HepG2 (cell line): ENCODE data around the gene TMEM95. TPM values are rescaled to one million over a fixed set of nuclear protein-coding genes. Genes with fewer than 3 reads are reported as not detected.

ENCODE experiments used
- ATAC-seq: fragments of 200-7000 bp; cut with Tn5 transposase; 3 replicates; pipeline ENCODE4 v1.9.1; 2020; ENCODE audit warnings: mild to moderate bottlenecking, moderate library complexity
- Bru-seq: library from RNA; stranded (reverse); fragments of 400-500 nt; gene quantifications from one replicate; lab custom pipeline; 2021; lab: Mats Ljungman, UMichigan
- BruChase-seq, 2 experiments: library from RNA; stranded (reverse); fragments of 400-500 nt; gene quantifications; one replicate each; lab custom pipeline; 2021; lab: Mats Ljungman, UMichigan
- BruUV-seq: library from RNA; stranded (reverse); fragments of 400-500 nt; replicated peaks from 2 replicates; lab custom pipeline; 2021; lab: Mats Ljungman, UMichigan
- CTCF ChIA-PET: fragments of 300-600 bp; formaldehyde crosslinking; extraction: SDS; loops from one replicate; lab custom pipeline; 2021; ENCODE audit warnings: low total read pairs, inconsistent platforms, low intra/inter-chr PET ratio; lab: Yijun Ruan, JAX
- POLR2A ChIA-PET: fragments of 350-600 bp; sonication (Branson Sonifier 250); formaldehyde crosslinking; loops from one replicate; lab custom pipeline; 2020; ENCODE audit warnings: antibody characterized with exemption, inconsistent platforms; lab: Yijun Ruan, JAX
- DNase-seq: peaks from one replicate; pipeline ENCODE4 v3.0.0-alpha.2; 2015; ENCODE audit warnings: low spot score
- FAIRE-seq: peaks from 3 replicates; lab custom pipeline; 2011; peaks lifted over from hg19 to GRCh38; lab: Jason Lieb, UNC
- H2AFZ ChIP-seq: one replicate; pipeline ENCODE4 v1.6.1; 2011; ENCODE audit warnings: low read length, inconsistent platforms
- H3K27ac ChIP-seq: fragments of 300-600 bp; 3 replicates; pipeline ENCODE4 v1.8.0; 2011; ENCODE audit warnings: mixed run types, mild to moderate bottlenecking, mixed read lengths, low read length, inconsistent platforms; ENCODE audit not compliant: insufficient read depth; ENCODE audit errors: extremely low read length
- H3K27me3 ChIP-seq, 2 experiments: fragments of 200-600 bp in 1 of 2; 2 replicates in 1 of 2; 3 replicates in 1 of 2; pipeline versions ENCODE4 v1.6.0 to v1.8.0; 2011; ENCODE audit warnings: low read length in 2 of 2, mild to moderate bottlenecking in 2 of 2, moderate library complexity in 2 of 2, inconsistent platforms in 1 of 2; ENCODE audit not compliant: insufficient read depth in 2 of 2, control insufficient read depth in 1 of 2
- H3K36me3 ChIP-seq, 2 experiments: fragments of 200-600 bp in 1 of 2; replicated peaks in 1 of 2; 2 replicates in 1 of 2; 3 replicates in 1 of 2; pipeline versions ENCODE4 v1.5.1 to v1.8.0; 2011; ENCODE audit warnings: low read length in 2 of 2, inconsistent platforms in 1 of 2; ENCODE audit not compliant: insufficient read depth in 2 of 2, control insufficient read depth in 1 of 2
- H3K4me1 ChIP-seq: 2 replicates; pipeline ENCODE4 v1.5.1; 2012; ENCODE audit warnings: low read length, inconsistent platforms; ENCODE audit not compliant: insufficient read depth
- H3K4me2 ChIP-seq: 2 replicates; pipeline ENCODE4 v1.6.0; 2011; ENCODE audit warnings: low read depth, low read length, inconsistent platforms
- H3K4me3 ChIP-seq, 3 experiments: fragments of 200-600 bp in 1 of 3; sonication (generic), shearing (Covaris generic) in 1 of 3; replicated peaks in 1 of 3; 2 replicates each; pipeline ENCODE4 v1.5.1; 2011 to 2016; ENCODE audit warnings: low read length in 3 of 3, inconsistent platforms in 2 of 3, low read depth in 2 of 3, mild to moderate bottlenecking in 2 of 3, control low read depth in 1 of 3, mixed read lengths in 1 of 3; ENCODE audit not compliant: insufficient read depth in 1 of 3
- H3K79me2 ChIP-seq: one replicate; pipeline ENCODE4 v1.6.1; 2011; ENCODE audit warnings: low read length, inconsistent platforms; ENCODE audit not compliant: insufficient read depth
- H3K9ac ChIP-seq: 2 replicates; pipeline ENCODE4 v1.6.0; 2011; ENCODE audit warnings: mild to moderate bottlenecking, low read depth, low read length, inconsistent platforms; ENCODE audit not compliant: insufficient read depth
- H3K9me3 ChIP-seq: 2 replicates; pipeline ENCODE4 v1.5.1; 2012; ENCODE audit warnings: mild to moderate bottlenecking, low read length
- H4K20me1 ChIP-seq: 2 replicates; pipeline ENCODE4 v1.6.0; 2011; ENCODE audit warnings: inconsistent platforms, mild to moderate bottlenecking, low read length, moderate library complexity; ENCODE audit not compliant: insufficient read depth
- AKAP8 ChIP-seq: sonication (generic); formaldehyde crosslinking; IDR thresholded peaks from 2 replicates; pipeline ENCODE4 v1.5.1; 2020; ENCODE audit warnings: mild to moderate bottlenecking, missing genetic modification reagents
- CENPX ChIP-seq: sonication (generic); formaldehyde crosslinking; IDR thresholded peaks from 2 replicates; pipeline ENCODE4 v1.9.0; 2021; ENCODE audit warnings: mild to moderate bottlenecking, missing genetic modification reagents, moderate library complexity
- ELF1 ChIP-seq: sonication (generic); formaldehyde crosslinking; IDR thresholded peaks from 2 replicates; pipeline ENCODE4 v1.4.0; 2020; ENCODE audit warnings: missing genetic modification reagents
- FOXM1 ChIP-seq: sonication (generic); formaldehyde crosslinking; IDR thresholded peaks from 2 replicates; pipeline ENCODE4 v1.5.0; 2020; ENCODE audit warnings: missing genetic modification reagents
- FUBP1 ChIP-seq: sonication (generic); formaldehyde crosslinking; IDR thresholded peaks from 2 replicates; pipeline ENCODE4 v1.5.1; 2020; ENCODE audit warnings: missing genetic modification reagents, mild to moderate bottlenecking, borderline replicate concordance
- HIC2 ChIP-seq: sonication (generic); formaldehyde crosslinking; IDR thresholded peaks from 2 replicates; pipeline ENCODE4 v1.9.0; 2022; ENCODE audit warnings: low read depth, missing genetic modification reagents
- MIER2 ChIP-seq: IDR thresholded peaks from 2 replicates; pipeline ENCODE4 v1.6.1; 2016; ENCODE audit warnings: missing biosample characterization, missing genetic modification reagents
- ZBTB33 ChIP-seq: sonication (generic); formaldehyde crosslinking; IDR thresholded peaks from 2 replicates; pipeline ENCODE4 v1.4.0; 2020; ENCODE audit warnings: missing genetic modification reagents
- ZNF230 ChIP-seq: sonication (generic); formaldehyde crosslinking; IDR thresholded peaks from 2 replicates; pipeline ENCODE4 v1.4.0; 2020; ENCODE audit warnings: mild to moderate bottlenecking, missing genetic modification reagents
- ZNF639 ChIP-seq: conservative IDR thresholded peaks from 2 replicates; pipeline ENCODE4 v1.6.1; 2018; ENCODE audit warnings: missing genetic modification reagents
- WGBS: methylation state at CpG from one replicate; pipeline ENCODE4 v1.1.6; 2017; ENCODE audit warnings: low lambda C conversion rate; 5-methylcytosine and 5-hydroxymethylcytosine counted together
- in situ Hi-C: cut with HindIII; loops from 2 replicates; pipeline ENCODE4 v1.10.0; 2017; ENCODE audit warnings: low pct_unique_long_range_greater_than_20kb; ENCODE audit not compliant: extremely low pct_ligation_motif_present
- intact Hi-C: fragments of 100-400 bp; cut with micrococcal nuclease; formaldehyde crosslinking; loops from one replicate; pipeline ENCODE4 v1.10.0; 2022; ENCODE audit not compliant: unreplicated experiment
- long read RNA-seq, 2 experiments: library from RNA in 1 of 2; library from polyadenylated mRNA in 1 of 2; stranded (forward) in 1 of 2; unstranded in 1 of 2; transcript quantifications; one replicate each; pipeline ENCODE4 v2.0.0, GENCODE V29; 2019 to 2022
- polyA minus RNA-seq, 3 experiments: library from RNA; depleted of rRNA, polyadenylated mRNA; stranded (reverse); fragments of >200 nt; gene quantifications; 2 replicates each; pipeline ENCODE4 v1.2.3, GENCODE V29; 2011; ENCODE audit warnings: low replicate concordance in 1 of 3
- polyA plus RNA-seq, 8 experiments: library from polyadenylated mRNA; depleted of rRNA in 3 of 8; stranded (reverse) in 7 of 8; unstranded in 1 of 8; fragments of >200 nt; fragmentation: Illumina TruSeq in 4 of 8; extraction: Trizol in 4 of 8; gene quantifications; 2 replicates each; pipeline versions ENCODE4 v1.2.1 to v1.2.3, GENCODE V29; 2011 to 2016; ENCODE audit warnings: low read depth in 4 of 8, missing spikeins in 1 of 8, mixed read lengths in 1 of 8; ENCODE audit not compliant: insufficient read depth in 1 of 8
- total RNA-seq, 5 experiments: library from RNA; depleted of rRNA; stranded (reverse); fragments of >200 nt; fragmentation: Illumina TruSeq; extraction: Trizol; gene quantifications; 2 replicates each; pipeline ENCODE4 v1.2.3, GENCODE V29; 2016; ENCODE audit warnings: low read depth in 1 of 5

Gene TMEM95
- total RNA-seq (2016; rRNA removed; fragmentation: Illumina TruSeq; extraction: Trizol) (not detected in 2 replicates), polyA plus RNA-seq (2011; rRNA removed) (not detected in 2 replicates), polyA minus RNA-seq (2011; rRNA and poly(A)+ RNA removed; ENCODE audit: low replicate concordance) (not detected in 2 replicates), Bru-seq, nascent RNA (percentile 26 among the genes with signal in this experiment), BruChase-seq, experiment 1, labeled RNA remaining after a 6-hour chase (percentile 25 among the genes with signal in this experiment), BruChase-seq, experiment 2, labeled RNA remaining after a 2-hour chase (percentile 11 among the genes with signal in this experiment)
- not detected in 2 replicates for total RNA-seq (2016; cell fraction: cytosol; rRNA removed; fragmentation: Illumina TruSeq; extraction: Trizol; ENCODE audit: low read depth)
- not detected in 2 replicates for total RNA-seq (2016; cell fraction: insoluble cytoplasmic fraction; rRNA removed; fragmentation: Illumina TruSeq; extraction: Trizol)
- total RNA-seq (2016; cell fraction: membrane; rRNA removed; fragmentation: Illumina TruSeq; extraction: Trizol) = not detected in 2 replicates
- total RNA-seq (2016; cell fraction: nucleus; rRNA removed; fragmentation: Illumina TruSeq; extraction: Trizol) = not detected in 2 replicates
- polyA plus RNA-seq (2011; cell fraction: cytosol; rRNA removed) = not detected in 2 replicates
- polyA plus RNA-seq (2011; cell fraction: nucleus; rRNA removed) = not detected in 2 replicates
- not detected in 2 replicates for polyA plus RNA-seq (2012)
- not detected in 2 replicates for polyA plus RNA-seq (2016; cell fraction: cytosol; fragmentation: Illumina TruSeq; extraction: Trizol; ENCODE audit: low read depth)
- polyA plus RNA-seq (2016; cell fraction: insoluble cytoplasmic fraction; fragmentation: Illumina TruSeq; extraction: Trizol; ENCODE audit: low read depth) = not detected in 2 replicates
- polyA plus RNA-seq (2016; cell fraction: membrane; fragmentation: Illumina TruSeq; extraction: Trizol; ENCODE audit: low read depth) = not detected in 2 replicates
- not detected in 2 replicates for polyA plus RNA-seq (2016; cell fraction: nucleus; fragmentation: Illumina TruSeq; extraction: Trizol; ENCODE audit: insufficient read depth, low read depth)
- polyA minus RNA-seq (2011; cell fraction: cytosol; rRNA and poly(A)+ RNA removed) = not detected in 2 replicates
- 0.37 TPM in 1 of 2 replicates, not detected in the other for polyA minus RNA-seq (2011; cell fraction: nucleus; rRNA and poly(A)+ RNA removed)
- long read RNA-seq, experiment 1 = 0 reads
- long read RNA-seq, experiment 2 = 0 reads

GRCh38 chr17:7355053-7355452 lies at the start of gene TMEM95:
TMEM95 (plus strand) TSS chr17:7355156; CDS start chr17:7355205, 49 bp downstream.
- CTCF ChIA-PET = interaction anchor here (2.0 kb wide), 1 partner anchor 82 kb away, joined by 11 read pairs; no protein-coding TSS in a partner anchor
- TF ChIP-seq CENPX (no peak), ZNF230 (CRISPR knock-in tag) (no peak), ZNF639 (no peak), ELF1 (no peak), AKAP8 (CRISPR knock-in tag) (no peak), HIC2 (CRISPR knock-in tag) (no peak), ZBTB33 (CRISPR knock-in tag) (0 out of 2 replicates have a peak, but pooled peaks have one; percentile 29), MIER2 (CRISPR knock-in tag) (no peak), FUBP1 (CRISPR knock-in tag) (no peak), FOXM1 (CRISPR knock-in tag) (no peak)

More at GRCh38 chr17:7355053-7355452, at the start of gene TMEM95:
- Histone ChIP-seq H2AFZ (no peak within 1 kb of the TSS), H3K4me3 (no peak within 1 kb of the TSS), H4K20me1 (no peaks in the 10 kb centered on the region), H3K9ac (no peak within 1 kb of the TSS), H3K9me3 (no peaks in the 10 kb centered on the region), H3K36me3 (no peaks in the 10 kb centered on the region), H3K27ac (no peak within 1 kb of the TSS), H3K4me2 (no peak within 1 kb of the TSS), H3K4me1 (peaks cover 26% of the 10 kb centered on the region), H3K79me2 (no peaks in the 10 kb centered on the region), H3K27me3 (peaks cover 0 to 11% of the 10 kb centered on the region in 2 experiments; a peak in 2 of 5 replicates)
- BruUV-seq = no TSS peak
- WGBS = 23% methylated on average over 6 of the region's 10 CpGs
- no peak for DNase-seq
- in situ Hi-C loops = loop anchor here (5.0 kb wide), 1 partner anchor 82 kb away; the partner anchor contains the start of genes FGF11 and TMEM102
- intact Hi-C loops = loop anchor here (5.0 to 10.0 kb wide), 4 partner anchors 47 to 210 kb away; partner anchors contain the start of genes POLR2A, SENP3, SLC35G6 and TMEM256
- FAIRE-seq = no peak
- no peak for ATAC-seq
- POLR2A ChIA-PET = interaction anchor here (1.0 to 7.0 kb wide), 4 partner anchors 26 to 130 kb away, joined by 4 to 44 read pairs (median 6); partner anchors contain the start of genes CHRNB1, NEURL4, POLR2A and TMEM256
